ENCODE data around the gene SYT1. TPM values are rescaled to one million over a fixed set of nuclear protein-coding genes. Genes with fewer than 3 reads are reported as not detected.

Gene SYT1
- total RNA-seq, 1 experiment from 2014 or later = 1.3 TPM

DNA sequence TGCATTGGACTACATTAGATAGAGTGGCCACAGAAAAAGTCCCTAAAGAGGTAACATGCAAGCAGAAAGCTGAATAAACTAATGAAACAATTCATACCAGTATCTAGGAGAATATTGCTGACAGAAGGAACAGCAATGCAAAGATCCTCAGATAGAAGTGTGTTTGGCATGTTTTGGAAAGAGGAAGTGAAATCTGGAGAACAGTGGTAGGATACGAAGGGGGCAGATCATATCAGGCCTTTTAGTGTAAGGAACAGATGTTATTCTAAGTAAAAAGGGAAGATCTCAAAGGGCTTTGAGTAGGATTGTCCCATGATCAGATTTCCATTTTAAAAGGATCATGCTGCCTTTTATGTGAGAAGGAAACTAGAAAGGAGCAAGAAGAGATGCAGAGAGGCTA is 483.3 kb downstream of the SYT1 start:
- Mint-ChIP-seq H3K36me3 (ENCODE audit: insufficient read depth, unreplicated experiment) (no peaks in the 10 kb centered on the region), H3K27ac (ENCODE audit: unreplicated experiment) (no peak overlapping the region), H3K27me3 (ENCODE audit: unreplicated experiment) (peaks cover 16% of the 10 kb centered on the region), H3K4me1 (ENCODE audit: low read depth, unreplicated experiment) (no peaks in the 10 kb centered on the region), H3K9me3 (ENCODE audit: low read depth, unreplicated experiment) (no peaks in the 10 kb centered on the region), H3K4me3 (ENCODE audit: low read depth, unreplicated experiment) (no peak overlapping the region)
- no TSS peak for BruUV-seq (replicated peaks)
- CTCF ChIA-PET = no interaction called here
- TF ChIP-seq, protein P1, sequence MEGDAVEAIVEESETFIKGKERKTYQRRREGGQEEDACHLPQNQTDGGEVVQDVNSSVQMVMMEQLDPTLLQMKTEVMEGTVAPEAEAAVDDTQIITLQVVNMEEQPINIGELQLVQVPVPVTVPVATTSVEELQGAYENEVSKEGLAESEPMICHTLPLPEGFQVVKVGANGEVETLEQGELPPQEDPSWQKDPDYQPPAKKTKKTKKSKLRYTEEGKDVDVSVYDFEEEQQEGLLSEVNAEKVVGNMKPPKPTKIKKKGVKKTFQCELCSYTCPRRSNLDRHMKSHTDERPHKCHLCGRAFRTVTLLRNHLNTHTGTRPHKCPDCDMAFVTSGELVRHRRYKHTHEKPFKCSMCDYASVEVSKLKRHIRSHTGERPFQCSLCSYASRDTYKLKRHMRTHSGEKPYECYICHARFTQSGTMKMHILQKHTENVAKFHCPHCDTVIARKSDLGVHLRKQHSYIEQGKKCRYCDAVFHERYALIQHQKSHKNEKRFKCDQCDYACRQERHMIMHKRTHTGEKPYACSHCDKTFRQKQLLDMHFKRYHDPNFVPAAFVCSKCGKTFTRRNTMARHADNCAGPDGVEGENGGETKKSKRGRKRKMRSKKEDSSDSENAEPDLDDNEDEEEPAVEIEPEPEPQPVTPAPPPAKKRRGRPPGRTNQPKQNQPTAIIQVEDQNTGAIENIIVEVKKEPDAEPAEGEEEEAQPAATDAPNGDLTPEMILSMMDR (IDR thresholded peaks at IDR 0.05; ENCODE audit: unreplicated experiment) = no peak
- no peak for DNase-seq
- intact Hi-C loops (cut with micrococcal nuclease; ENCODE audit: unreplicated experiment) = loop anchor here (5.0 to 10.0 kb wide), 4 partner anchors 141 to 1203 kb away; no protein-coding TSS in a partner anchor

DNA sequence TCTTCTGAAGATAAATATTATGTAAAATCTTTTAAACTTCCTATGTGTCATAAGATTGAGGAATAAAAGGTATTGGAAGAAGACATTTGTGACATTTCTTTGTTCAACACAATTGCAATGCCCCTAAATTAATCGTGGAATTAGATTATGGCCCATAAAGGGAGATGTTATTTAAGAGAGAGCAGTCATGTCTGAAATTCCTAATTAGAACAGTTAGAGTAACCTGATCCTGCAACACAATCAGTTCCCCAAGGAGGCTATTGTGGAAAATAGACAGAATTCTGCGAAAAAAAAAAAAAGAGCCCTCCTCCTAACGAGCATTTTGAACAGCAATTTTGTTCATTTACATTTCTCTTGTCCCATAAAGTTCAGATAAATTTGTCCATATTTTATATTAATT is 486.7 kb downstream of the SYT1 start:
- no peaks in the 10 kb centered on the region for H3K36me3 Mint-ChIP-seq (ENCODE audit: insufficient read depth, unreplicated experiment)
- no peaks in the 10 kb centered on the region for H3K9me3 Mint-ChIP-seq (ENCODE audit: low read depth, unreplicated experiment)
- CTCF ChIA-PET = no interaction called here
- H3K27me3 Mint-ChIP-seq (ENCODE audit: unreplicated experiment) = peaks cover 16% of the 10 kb centered on the region
- H3K4me3 Mint-ChIP-seq (ENCODE audit: low read depth, unreplicated experiment) = no peak overlapping the region
- no peak overlapping the region for H3K27ac Mint-ChIP-seq (ENCODE audit: unreplicated experiment)
- H3K4me1 Mint-ChIP-seq (ENCODE audit: low read depth, unreplicated experiment) = no peaks in the 10 kb centered on the region
- no TSS peak for BruUV-seq (replicated peaks)
- intact Hi-C loops (cut with micrococcal nuclease; ENCODE audit: unreplicated experiment) = no loop called here
- no peak for DNase-seq
- TF ChIP-seq, protein P1 (IDR thresholded peaks at IDR 0.05; ENCODE audit: unreplicated experiment) = no peak

DNA sequence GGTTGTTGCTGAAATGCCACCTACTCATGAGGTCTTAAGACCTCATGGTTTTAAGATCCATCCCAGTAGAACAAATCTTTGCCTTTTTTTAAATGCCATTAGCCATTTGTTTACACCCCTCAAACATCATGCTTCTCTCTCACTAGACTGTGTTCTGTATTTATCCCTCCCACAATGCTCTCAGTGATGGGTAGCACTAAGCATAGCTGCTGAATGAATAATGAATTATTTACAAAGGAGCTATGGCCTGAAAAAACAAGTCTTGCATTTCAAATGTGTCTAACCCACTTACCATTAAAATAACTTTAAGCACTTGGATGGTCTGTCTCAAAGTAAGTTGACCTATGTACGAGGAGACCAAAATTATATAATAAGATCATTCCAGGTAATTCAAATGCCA is 491.6 kb downstream of the SYT1 start:
- BruUV-seq (replicated peaks) = no TSS peak
- TF ChIP-seq, protein P1 (IDR thresholded peaks at IDR 0.05; ENCODE audit: unreplicated experiment) = no peak

DNA sequence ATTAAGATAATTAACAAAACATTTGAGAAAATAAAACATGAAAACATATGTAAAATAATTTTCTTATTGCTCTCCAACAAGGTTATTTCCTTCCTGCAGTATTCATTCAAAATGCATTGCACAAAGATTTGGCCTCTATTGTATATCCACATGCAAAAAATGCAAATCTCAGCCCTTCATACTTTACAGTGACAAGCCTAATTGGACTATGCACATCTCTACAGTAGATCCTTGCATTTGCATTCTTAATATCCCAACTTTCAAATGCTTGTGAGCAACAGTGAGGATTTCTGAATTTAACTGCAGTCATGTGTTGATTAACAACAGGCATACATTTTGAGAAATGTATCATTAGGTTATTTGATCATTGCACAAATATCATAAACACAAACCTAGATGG is 492.5 kb downstream of the SYT1 start:
- intact Hi-C loops (cut with micrococcal nuclease; ENCODE audit: unreplicated experiment) = no loop called here
- CTCF ChIA-PET = no interaction called here
- TF ChIP-seq, protein P1 (IDR thresholded peaks at IDR 0.05; ENCODE audit: unreplicated experiment) = no peak
- no TSS peak for BruUV-seq (replicated peaks)
- Mint-ChIP-seq H3K27me3 (ENCODE audit: unreplicated experiment) (no peaks in the 10 kb centered on the region), H3K27ac (ENCODE audit: unreplicated experiment) (no peak overlapping the region), H3K4me3 (ENCODE audit: low read depth, unreplicated experiment) (no peak overlapping the region), H3K4me1 (ENCODE audit: low read depth, unreplicated experiment) (no peaks in the 10 kb centered on the region), H3K36me3 (ENCODE audit: insufficient read depth, unreplicated experiment) (no peaks in the 10 kb centered on the region), H3K9me3 (ENCODE audit: low read depth, unreplicated experiment) (no peaks in the 10 kb centered on the region)
- DNase-seq = no peak

More for the DNA sequence above, 491.6 kb downstream of the SYT1 start:
- H3K4me3 Mint-ChIP-seq (ENCODE audit: low read depth, unreplicated experiment) = no peak overlapping the region
- no peaks in the 10 kb centered on the region for H3K36me3 Mint-ChIP-seq (ENCODE audit: insufficient read depth, unreplicated experiment)
- no peak for DNase-seq
- CTCF ChIA-PET = no interaction called here
- no peak overlapping the region for H3K27ac Mint-ChIP-seq (ENCODE audit: unreplicated experiment)
- H3K27me3 Mint-ChIP-seq (ENCODE audit: unreplicated experiment) = no peaks in the 10 kb centered on the region
- intact Hi-C loops (cut with micrococcal nuclease; ENCODE audit: unreplicated experiment) = no loop called here
- H3K9me3 Mint-ChIP-seq (ENCODE audit: low read depth, unreplicated experiment) = no peaks in the 10 kb centered on the region
- no peaks in the 10 kb centered on the region for H3K4me1 Mint-ChIP-seq (ENCODE audit: low read depth, unreplicated experiment)

Data from Calu3 (cell line).